Activated CD4-positive, alpha-beta T cell treated with anti-CD3 and anti-CD28 coated beads, Interleukin-2, amount 50 U/mL, for 1 hour (primary cell): ENCODE measurements around the gene GPLD1.

Experiments
- DNase-seq: peaks from one replicate; pipeline ENCODE4 v3.0.0-alpha.2; 2020

Gene GPLD1

DNA sequence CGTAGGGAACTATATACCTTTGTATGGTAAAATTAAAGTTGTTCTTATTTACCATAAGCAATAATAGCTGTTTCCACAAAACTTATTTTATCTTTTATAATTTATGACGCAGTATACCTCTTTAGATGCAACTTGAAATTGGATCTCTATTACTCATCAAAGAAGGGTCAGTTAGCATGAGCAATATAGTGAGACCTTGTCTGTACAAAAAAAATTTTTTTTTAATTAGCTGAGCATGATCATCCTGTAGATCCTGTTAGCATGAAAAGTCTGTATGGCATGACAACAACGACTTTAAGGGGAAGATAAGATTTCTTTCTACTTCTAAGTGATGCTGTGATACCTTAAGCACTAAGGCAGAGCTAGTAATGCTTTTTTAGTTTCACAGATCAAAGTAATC lies 11.3 kb upstream of the GPLD1 start:
- no peak for DNase-seq

DNA sequence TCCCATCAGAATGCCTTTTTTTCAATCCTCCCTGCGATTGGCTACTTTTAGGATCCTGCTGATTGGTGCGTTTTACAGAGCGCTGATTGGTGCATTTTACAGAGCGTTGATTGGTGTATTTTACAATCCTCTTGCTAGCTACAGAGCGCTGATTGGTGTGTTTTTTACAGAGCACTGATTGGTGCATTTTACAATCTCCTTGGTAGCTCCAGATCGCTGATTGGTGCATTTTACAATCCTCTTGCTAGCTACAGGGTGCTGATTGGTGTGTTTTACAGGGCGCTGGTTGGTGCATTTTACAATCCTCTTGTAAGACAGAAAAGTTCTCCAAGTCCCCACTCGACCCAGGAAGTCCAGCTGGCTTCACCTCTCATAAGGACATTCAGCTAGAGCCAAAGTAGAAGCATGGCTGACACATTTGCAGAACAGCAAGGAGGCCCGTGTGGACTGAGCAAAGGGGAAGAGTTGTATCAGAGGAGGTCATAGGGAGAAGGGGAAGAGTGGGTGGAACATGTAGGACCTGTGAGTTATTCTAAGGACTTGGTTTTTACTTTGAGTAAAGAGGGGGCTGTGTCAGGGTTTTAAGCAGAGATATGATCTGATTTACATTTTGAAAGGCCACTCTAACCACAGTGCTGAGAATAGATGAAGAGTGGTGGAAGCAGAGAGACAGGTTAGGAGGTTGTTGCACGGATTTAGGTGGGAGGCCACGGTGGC lies 8.0 kb upstream of the GPLD1 start:
- no peak for DNase-seq

DNA sequence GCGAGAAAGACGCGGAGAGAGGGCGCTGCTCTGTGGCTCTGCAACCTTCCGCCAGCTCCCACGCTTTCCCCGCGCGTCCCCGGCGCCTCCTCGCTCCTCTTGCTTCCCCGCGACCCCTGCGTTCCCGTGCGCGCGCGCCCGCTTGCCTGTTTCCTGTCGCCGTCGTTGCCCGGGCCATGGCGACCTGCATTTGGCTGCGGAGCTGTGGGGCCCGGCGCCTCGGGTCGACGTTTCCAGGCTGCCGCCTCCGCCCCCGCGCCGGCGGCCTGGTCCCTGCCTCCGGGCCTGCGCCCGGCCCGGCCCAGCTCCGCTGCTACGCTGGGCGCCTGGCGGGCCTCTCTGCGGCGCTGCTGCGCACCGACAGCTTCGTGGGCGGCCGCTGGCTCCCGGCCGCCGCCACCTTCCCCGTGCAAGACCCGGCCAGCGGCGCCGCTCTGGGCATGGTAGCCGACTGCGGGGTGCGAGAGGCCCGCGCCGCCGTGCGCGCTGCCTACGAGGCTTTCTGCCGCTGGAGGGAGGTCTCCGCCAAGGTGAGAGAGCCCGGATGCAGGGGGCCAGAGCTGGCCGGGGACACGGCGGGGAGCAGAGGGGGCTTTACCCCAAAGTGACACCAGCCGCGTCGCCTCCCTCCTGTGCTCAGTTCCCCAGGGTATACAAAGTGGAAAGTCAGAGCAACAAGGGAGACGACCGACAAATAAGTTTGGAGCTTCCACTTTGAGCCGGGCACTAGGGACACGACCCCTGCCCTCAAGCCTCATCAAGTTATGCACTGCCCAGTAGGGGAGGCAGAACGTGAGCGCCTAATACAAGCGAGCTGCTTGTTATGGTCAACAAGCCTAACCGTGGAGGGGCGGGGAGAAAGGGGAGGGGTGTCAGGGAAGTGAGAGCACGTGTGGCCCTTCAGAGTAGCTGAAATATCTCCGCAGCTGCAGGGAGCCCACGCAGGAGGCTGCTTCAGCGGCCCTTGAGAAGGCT lies 5.7 kb upstream of the GPLD1 start, which contains the start of gene ALDH5A1:
ALDH5A1 (plus strand) TSS at position 149 of the 975 bp plus-strand sequence; CDS start at position 177, 28 bp downstream.
- DNase-seq: peak; percentile 76

DNA sequence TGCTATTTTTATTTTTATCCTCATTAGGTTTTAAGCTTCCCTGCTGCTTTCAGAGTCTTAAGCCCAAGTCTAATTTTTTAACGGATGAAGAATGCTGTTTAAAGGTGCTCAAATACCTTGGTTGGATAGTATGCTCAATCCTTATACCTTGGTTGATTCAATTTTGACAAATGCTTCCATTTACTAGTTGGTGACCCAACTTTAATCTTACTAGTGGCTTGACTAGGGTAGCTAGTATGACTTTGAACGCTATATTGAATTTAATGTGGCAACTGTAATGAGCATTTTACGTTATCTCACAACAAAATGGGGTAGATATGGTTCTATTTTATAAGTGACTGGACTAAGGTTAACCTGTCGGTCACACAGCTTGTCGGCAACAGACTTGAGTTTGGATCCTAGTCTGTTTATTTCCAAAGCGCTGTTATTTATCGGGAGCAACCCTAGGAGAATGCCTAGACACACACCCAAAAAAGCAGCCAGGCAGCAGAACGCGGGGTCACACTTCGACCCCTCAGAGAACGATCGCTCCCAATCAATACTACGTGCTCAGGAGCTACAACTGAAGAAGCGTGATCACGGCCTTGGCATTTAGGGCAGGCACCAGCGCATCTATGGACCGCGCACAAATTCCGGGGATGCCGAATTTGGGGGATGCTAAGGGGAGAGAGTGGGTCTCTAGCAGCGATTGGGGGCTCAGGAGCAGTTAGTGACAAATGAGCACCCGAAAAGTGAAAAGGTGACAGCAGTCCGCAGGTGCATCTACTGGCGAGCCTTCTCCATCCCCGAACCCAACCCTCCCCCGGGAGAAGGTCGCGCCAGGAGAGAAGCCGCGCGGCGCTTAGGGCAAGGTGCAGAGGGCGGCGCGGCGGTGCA lies 4.8 kb upstream of the GPLD1 start:
- no peak for DNase-seq

DNA sequence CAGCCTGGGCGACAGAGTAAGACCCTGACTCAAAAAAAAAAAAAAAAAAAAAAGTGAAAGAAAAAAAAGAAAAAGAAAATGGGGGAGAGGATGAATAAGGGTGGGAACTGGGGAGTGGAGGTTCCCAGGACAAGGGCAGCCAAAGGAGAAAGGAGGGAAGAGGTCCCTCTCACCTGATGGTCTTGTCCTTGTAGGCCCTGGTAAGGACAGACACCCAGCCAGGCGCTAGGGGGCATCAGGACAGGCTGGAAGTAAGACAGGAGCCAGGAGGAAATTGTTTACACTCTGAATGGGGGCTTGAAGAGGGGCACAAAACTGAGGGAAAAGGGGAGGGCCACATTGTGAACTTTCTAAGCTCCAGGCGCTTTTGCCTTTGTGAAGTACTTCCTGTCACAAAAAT lies 3.1 kb upstream of the GPLD1 start:
- no peak for DNase-seq

DNA sequence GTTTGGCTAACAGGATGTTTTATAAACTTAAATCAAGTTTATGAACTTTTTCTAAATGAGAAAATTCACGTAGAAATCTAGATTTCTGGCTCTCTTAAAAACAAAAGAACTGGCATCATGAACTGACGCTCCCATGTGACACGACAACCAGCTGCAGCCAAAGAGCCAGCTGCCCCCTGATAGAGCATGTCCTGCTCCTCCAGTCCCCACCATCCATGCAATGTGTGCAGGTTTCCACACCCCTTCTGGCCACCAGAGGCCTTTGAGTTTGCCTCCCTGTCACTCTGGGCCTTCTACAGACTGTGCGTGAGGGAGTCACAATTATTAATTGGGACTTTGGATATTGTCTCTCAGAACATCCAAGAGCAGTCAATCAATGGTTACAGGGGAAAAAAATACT lies 1.6 kb upstream of the GPLD1 start:
- no peak for DNase-seq

DNA sequence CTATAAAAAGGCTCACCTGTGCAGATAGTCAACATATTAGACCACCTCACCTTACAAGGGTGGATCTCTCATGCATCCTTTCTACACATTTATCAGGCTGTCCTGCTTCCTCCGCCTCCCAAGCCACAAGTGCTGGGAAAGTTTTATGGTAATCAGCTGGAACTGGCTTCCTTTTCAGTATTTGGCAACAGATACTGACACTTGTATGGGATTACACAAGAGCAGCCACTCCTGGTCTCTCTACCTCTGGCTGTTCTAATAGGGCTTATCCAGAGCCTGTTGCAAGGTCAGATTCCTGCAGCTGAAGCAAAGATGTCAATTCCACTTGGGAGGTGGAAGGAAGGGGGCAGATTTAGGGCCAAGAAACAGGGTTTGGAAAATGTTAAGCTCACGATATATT lies 503 bp upstream of the GPLD1 start:
- DNase-seq: no peak

DNA sequence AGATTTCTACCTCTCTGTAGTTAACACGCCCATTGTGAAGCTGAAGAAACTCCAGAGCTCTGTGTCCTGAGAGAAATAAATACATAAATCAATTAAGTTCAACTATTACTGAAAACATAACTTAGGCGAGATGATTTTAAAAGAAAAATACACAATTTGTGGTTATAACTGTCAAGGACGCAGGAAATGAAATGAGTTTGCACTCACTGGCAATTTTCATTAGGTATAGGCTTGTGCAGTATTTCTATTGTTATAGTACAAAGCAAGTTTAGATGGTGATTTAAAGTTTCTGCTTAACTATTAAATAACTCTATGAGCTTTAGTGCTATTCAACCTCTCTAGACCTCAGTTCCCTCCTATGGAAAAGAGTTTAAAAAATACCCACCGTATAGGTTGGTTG lies 3.3 kb downstream of the GPLD1 start:
- no peak for DNase-seq

DNA sequence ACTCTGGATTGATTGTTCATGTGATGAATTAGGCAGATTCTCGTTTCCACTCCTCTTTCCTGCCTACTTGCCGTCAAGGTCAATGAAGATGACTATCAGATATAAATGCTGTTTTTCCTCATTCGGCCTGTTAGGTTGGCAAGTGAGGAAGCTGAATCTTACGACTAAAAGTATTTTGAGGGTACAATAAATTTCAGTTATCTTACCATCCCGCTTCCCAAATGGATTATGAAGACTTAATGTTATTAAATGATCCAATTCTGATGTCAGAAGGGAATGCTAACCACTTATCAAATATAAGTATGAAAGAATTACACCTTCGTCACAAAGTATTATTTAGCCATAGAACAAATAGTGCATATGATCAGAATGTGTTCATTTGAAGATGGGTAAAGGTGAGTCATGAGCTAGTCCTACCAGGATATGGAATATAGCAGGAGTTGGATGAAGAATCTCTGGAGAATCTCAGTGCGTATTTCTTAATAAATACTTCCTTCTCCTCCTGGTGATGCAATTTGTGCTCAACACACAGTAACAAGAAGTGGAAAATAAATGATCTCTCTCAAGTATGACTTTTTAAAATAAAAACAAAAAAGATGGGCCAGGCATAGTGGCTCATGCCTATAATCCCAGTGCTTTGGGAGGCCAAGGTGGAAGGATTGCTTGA lies 4.6 kb downstream of the GPLD1 start:
- no peak for DNase-seq

DNA sequence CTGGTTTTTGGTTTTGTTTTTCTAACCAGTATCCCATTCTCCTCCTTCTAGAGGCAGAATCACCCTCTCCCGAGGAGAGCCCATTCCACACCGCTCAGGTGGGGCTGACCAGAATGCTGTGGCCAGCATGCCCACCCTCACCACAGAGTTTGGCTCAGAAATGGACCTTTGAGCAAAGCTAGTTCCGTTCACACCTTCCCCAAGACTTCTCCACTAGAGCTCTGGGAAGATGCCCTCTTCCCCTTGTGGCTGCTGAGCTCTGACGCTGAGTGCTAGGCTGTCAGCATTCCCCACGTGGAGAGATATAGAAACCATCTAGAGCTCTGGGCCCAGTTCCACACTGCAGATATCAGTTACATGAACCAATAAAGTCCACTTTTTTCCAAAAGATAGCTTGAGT lies 7.9 kb downstream of the GPLD1 start:
- no peak for DNase-seq

DNA sequence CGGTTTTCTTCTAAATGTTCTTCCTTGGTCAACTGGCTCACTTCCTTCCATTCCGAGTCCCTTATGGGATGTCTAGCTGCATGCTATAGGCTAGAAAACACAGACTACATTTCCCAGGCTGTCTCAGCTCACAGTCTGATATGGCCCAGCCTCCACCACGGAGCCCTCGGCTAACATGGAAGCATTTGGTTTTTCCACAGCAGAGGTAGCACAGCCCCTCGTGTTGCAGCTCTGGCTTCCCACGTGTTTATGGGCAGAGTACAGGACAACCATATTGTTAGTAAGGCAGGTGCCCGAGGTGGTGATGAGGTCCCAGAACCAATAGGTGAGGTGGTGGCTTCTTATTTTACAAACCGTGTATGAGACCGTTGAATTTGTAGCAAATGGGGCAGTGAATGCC lies 8.7 kb downstream of the GPLD1 start:
- no peak for DNase-seq

DNA sequence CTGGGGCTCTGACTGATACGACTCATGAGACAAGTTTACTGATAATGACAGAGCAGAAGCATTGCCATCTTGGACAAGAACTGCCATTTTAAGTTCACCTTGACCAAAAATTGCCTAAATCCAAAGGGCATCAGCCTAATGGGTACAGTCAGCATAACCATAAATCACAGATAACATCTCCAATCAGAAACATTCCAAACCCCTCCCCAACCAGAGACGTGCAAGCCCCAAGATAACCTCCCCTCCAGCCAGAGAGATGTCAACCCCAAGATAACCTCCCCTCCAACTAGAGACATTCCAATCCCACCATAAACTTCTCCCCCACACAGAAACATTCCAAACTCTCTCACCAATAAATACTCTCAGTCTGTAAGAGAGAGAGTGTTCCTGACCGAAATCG lies 10.5 kb downstream of the GPLD1 start:
- no peak for DNase-seq

DNA sequence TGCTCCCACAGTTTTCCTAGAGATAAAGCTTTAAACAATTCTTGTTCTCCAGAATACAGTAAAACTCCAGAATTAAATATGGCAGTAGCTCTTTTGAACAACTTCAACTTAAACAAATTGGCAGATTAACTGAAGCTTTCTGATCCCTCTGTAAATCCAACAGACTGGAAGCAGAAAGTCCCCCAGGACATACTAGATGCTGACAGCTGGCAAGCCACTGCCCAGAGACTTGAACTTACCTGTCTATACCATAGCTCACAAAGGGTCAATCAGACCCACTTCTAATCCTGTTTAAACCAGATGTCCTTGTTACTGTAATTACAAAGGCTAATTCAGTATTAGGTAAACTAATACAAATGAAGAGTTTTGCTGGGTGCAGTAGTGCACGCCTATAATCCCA lies 12.3 kb downstream of the GPLD1 start:
- DNase-seq: no peak

DNA sequence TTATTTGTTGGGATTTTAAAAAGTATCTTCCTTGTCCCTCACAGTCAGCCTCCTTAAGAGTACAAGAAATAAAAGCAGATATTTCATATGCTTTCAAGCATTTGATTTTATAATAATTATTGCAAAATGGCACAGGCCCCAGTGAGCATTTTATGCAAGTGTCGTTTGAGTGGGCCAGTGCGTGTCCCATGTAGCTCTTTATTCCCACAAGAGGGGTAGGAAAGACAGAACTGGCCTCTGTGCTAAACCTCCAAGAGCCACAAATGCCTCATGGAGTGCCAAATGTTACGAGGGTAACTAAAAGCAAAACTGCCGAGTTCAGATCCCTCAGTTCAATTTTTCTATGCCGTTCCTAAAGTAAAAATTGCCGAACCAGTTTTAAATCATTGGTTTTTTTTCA lies 12.7 kb downstream of the GPLD1 start:
- no peak for DNase-seq

DNA sequence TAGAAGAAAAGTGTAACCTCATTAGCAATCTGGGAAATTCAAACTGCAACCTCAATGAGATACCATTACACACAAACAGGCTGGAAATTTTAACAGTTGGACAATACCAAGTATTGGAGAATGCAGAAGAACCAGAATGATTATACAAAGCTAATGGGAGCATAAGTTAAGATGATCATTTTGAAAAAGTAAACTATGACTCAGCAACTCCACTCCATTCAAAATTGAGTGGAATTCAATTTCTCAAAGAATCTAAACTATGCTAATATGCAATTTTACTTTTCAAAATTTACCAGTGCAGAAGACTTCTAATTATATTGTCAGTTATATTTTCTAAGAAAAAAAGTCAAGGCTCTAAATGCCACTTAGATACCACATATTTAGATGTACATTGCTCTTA lies 17.2 kb downstream of the GPLD1 start:
- no peak for DNase-seq

DNA sequence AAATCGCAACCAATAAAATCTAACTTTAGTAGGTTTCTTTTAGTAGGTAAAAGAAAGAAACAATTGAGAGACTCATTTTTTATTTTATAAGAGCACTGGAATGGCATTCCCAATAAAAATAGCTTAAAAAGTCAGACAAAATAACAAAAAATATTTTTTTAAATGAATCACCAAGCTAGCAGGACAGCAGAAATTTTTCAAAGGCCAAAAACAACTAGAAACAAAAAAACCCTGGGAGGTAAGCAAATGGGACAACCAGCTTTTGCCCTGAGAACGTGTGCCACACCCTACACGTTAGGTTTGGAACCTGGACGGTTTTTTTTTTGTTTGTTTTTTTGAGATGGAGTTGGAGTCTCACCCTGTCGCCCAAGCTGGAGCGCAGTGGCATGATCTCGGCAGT lies 19.6 kb downstream of the GPLD1 start:
- DNase-seq: no peak

DNA sequence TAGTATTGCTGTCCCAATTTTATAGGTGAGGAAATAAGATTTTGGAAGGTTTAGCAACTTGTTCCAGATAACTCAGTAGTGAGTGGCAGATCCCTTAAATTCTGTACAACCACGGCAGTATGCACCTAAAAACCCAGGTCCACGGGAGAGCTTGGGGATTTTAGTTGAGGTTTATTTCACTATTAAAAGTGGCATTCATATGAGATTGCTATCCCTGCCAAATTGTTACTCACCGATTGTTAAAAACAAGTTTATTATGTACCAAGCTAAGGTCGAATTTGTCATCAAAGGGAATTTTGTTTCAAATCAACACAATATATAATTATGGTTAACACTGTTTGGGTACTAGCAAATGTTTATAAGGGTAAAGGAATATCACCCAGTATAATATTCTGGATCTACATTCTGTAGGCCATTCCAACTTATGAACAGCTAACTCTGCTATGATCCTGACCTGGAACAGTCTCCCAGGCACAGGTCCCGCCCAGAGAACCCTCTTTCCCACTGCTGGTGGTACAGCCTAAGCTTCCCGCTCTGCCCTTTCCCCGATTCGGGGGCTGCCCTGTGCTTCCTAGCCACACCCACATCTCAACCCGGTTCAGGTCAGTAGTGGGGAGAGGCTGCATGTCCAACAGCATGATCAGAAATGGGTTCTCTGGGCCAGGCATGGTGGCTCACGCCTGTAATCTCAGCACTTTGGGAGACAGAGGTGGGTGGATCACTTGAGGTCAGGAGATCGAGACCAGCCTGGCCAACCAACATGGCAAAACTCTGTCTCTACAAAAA lies 24.9 kb downstream of the GPLD1 start:
- no peak for DNase-seq

DNA sequence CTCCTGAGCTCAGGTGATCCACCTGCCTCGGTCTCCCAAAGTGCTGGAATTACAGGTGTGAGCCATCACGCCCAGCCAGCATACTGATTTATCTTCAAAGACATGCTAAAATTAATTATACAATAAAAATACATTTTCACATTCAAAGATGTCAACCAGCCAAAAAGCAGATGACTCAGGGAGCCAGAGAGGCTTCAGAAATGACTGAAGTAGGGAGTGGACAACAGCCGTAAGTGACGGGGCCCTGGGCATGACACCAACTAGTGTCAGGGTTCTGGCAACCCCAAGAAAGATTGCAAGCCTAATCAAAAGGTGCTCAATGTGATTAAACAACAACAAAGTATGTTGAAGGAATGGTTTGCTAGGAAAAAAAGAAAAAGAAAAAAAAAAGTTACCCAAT lies 28.4 kb downstream of the GPLD1 start:
- DNase-seq: no peak

DNA sequence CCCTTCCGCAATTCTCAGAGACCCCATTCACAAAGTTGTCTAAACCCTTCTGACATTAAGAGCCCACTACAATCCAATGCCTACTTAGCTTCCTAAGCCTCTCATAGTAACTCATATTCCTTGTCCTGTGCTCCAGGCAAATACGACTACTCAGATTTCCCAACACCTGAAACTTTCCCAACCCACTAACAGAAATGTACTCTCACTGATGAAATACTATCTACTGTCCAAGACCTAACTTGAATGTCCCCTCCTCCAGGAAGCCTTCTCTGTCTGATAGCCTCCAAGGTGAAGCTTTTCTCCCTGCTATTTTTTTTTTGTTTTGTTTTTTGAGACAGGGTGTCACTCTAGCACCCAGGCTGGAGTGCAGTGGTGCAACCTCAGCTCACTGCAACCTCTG lies 30.4 kb downstream of the GPLD1 start:
- DNase-seq: no peak

DNA sequence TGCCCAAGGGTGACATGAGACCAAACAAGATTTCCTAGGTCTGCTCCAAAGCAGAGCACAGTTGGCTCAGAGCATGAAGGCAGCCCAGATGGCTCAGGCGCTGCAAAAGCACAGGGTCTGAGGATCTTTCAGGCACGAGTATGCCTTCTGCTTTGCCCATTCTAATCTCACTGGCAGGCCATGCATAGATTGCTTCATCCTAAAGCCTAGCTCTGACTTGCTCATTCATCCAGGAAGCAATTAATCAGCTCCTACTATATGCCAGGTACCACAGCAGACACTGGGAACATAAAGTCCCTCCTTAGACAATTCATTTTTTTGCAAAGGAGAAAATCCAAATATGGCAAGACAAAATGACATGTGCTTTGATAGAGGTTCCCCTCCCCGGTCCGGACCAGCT lies 31.2 kb downstream of the GPLD1 start:
- no peak for DNase-seq

DNA sequence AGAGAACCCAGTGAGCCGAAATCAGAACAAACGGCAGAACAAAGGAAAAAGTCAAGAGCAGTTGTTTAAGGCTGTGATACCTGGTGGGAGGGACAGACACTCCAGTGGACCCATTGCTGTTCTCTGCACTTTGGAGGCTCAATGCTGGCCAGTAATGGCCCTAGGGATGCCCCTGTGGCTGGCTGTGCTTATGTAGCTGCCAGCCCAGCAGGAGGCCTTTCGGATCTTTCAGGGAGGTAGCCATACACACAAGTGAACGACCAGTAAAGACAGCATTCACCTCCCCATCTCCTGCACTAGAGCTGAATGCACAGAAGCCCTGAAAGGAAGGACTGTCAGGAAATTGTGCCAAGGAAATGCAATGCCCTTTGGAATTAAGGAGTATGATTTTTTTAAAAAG lies 34.3 kb downstream of the GPLD1 start:
- no peak for DNase-seq

DNA sequence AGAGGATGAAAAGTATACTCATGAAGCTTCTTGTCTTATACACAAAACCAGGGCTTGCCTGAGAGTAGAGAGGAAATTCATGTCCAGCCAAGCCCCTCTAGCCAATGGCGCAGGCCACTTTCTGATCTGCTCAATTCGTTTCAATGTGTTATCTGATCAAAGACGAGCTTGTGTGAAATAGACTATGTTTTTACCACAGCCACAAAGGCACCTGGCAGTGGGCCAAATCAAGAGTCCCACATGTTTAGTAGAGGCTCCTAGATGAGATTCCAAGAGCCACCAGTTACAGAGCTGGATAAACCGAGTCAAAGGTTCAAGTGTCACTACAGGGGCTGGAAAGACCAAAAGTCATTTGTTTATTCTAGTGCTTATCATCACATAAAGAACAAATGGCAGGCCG lies 34.9 kb downstream of the GPLD1 start:
- no peak for DNase-seq
